Spleen (tissue), 11 donors: ENCODE measurements around the gene PXYLP1. TPM values are rescaled to one million over a fixed set of nuclear protein-coding genes. Genes with fewer than 3 reads are reported as not detected.

Source experiments
- DNase-seq: peaks from one replicate; pipeline ENCODE4 v3.0.0-alpha.2; 2020
- H3K27ac ChIP-seq, 8 donors: fragments of 200-600 bp; sonication (generic) in 7 of 8; 1 replicate in 4 of 8; 2 replicates in 4 of 8; pipeline versions ENCODE4 v1.5.0 to v1.8.0; 2016 to 2021; ENCODE audit warnings: inconsistent platforms in 4 of 8, mild to moderate bottlenecking in 4 of 8, moderate library complexity in 1 of 8
- H3K27me3 ChIP-seq, 7 donors: fragments of 200-600 bp; sonication (generic) in 6 of 7; replicated peaks in 1 of 7; 1 replicate in 4 of 7; 2 replicates in 3 of 7; pipeline versions ENCODE4 v1.5.0 to v1.8.0; 2016 to 2021; ENCODE audit warnings: inconsistent platforms in 3 of 7, mild to moderate bottlenecking in 1 of 7
- H3K36me3 ChIP-seq, 6 donors: fragments of 200-600 bp; sonication (generic) in 5 of 6; 1 replicate in 4 of 6; 2 replicates in 2 of 6; pipeline versions ENCODE4 v1.5.0 to v1.8.0; 2016 to 2021; ENCODE audit warnings: inconsistent platforms in 2 of 6
- H3K4me1 ChIP-seq, 6 donors: fragments of 200-600 bp; sonication (generic) in 5 of 6; 1 replicate in 3 of 6; 2 replicates in 3 of 6; pipeline versions ENCODE4 v1.5.0 to v1.8.0; 2016 to 2021; ENCODE audit warnings: inconsistent platforms in 3 of 6
- H3K4me3 ChIP-seq, 8 donors: fragments of 200-600 bp; sonication (generic) in 7 of 8; 1 replicate in 4 of 8; 2 replicates in 4 of 8; pipeline versions ENCODE4 v1.5.0 to v1.8.0; 2016 to 2021; ENCODE audit warnings: inconsistent platforms in 4 of 8, mild to moderate bottlenecking in 4 of 8, moderate library complexity in 2 of 8
- H3K9me3 ChIP-seq, 8 donors: fragments of 200-600 bp; sonication (generic) in 7 of 8; 1 replicate in 4 of 8; 2 replicates in 4 of 8; pipeline versions ENCODE4 v1.5.0 to v1.8.0; 2016 to 2021; ENCODE audit warnings: inconsistent platforms in 4 of 8
- POLR2A ChIP-seq, 3 donors: fragments of 450-650 bp; IDR thresholded peaks; one replicate each; pipeline ENCODE4 v1.5.1; 2017; ENCODE audit warnings: antibody characterized with exemption in 3 of 3, mild to moderate bottlenecking in 1 of 3
- POLR2AphosphoS5 ChIP-seq, 3 donors: sonication (generic); formaldehyde crosslinking; IDR thresholded peaks; one replicate each; pipeline ENCODE4 v1.5.1; 2017; ENCODE audit warnings: antibody characterized with exemption in 3 of 3
- WGBS, 5 donors: extraction: QIAGEN DNeasy Blood & Tissue Kit in 3 of 5; methylation state at CpG; one replicate each; pipeline versions ENCODE4 v1.1.5 to v1.1.7; 2013 to 2018; 5-methylcytosine and 5-hydroxymethylcytosine counted together
- intact Hi-C: fragments of 100-400 bp; cut with DNase I; formaldehyde crosslinking; loops from one replicate; pipeline ENCODE4 v1.15.0; 2023; ENCODE audit warnings: low total_unique reads
- polyA plus RNA-seq, 3 donors: library from polyadenylated mRNA; stranded (reverse); fragments of 200-250 nt; gene quantifications; one replicate each; pipeline ENCODE4 v1.2.1, GENCODE V29; 2013
- total RNA-seq, 7 donors: library from RNA; depleted of rRNA in 3 of 7; stranded (reverse); fragments of >200 nt in 3 of 7; fragmentation: NEBNext Ultra II Directional in 4 of 7; extraction: Animal tissue kit (Norgen Biotek cat#: 25700) in 4 of 7; gene quantifications; one replicate each; pipeline versions ENCODE4 v1.1.0 to v1.2.1, GENCODE V29; 2016 to 2021
- TF ChIP-seq, protein P1 (sequence below), 11 experiments: fragments of 200-600 bp in 7 of 11; fragments of 450-650 bp in 4 of 11; sonication (generic) in 4 of 11; IDR thresholded peaks in 8 of 11; conservative IDR thresholded peaks in 3 of 11; 1 replicate in 7 of 11; 2 replicates in 4 of 11; pipeline versions ENCODE4 v1.4.0 to v1.8.0; 2016 to 2021; ENCODE audit warnings: antibody characterized with exemption in 11 of 11, inconsistent platforms in 4 of 11, mild to moderate bottlenecking in 1 of 11
- donor health status: healthy with polysubstance abuse.
- donor health status: DM: no; HTN: no; CAD: no; lungs with moderate emphysema.
- donor health status: DM: no; HTN: no; CAD: no.
- donor health status: Bipolar disorder and iron deficiency.
- donor health status: healthy.
- donor health status: DM: no; HTN: no; CAD: no.
- donor health status: DM: yes; HTN: yes; CAD: no.

PXYLP1 gene
- total and polyA plus RNA-seq, 10 donors = 2.9 to 15.6 (median 7.4) TPM

- Histone ChIP-seq H3K9me3 (no peaks in the 10 kb centered on the region), H3K36me3 (peaks cover 0 to 19% (median 0%) of the 10 kb centered on the region in 6 donors), H3K27me3 (no peaks in the 10 kb centered on the region), H3K4me3 (no peak overlapping the region), H3K27ac (no peak overlapping the region), H3K4me1 (no peaks in the 10 kb centered on the region)
- TF ChIP-seq POLR2A (IDR thresholded peaks at IDR 0.05) = no peak
- no peak for DNase-seq
- intact Hi-C loops = no loop called here
- 92 to 95% (median 94%) methylated on average over 6 of the region's 6 CpGs for WGBS, 5 donors
Measured at GRCh38 chr3:141256820-141257219, 25.2 kb downstream of the PXYLP1 start.

DNA sequence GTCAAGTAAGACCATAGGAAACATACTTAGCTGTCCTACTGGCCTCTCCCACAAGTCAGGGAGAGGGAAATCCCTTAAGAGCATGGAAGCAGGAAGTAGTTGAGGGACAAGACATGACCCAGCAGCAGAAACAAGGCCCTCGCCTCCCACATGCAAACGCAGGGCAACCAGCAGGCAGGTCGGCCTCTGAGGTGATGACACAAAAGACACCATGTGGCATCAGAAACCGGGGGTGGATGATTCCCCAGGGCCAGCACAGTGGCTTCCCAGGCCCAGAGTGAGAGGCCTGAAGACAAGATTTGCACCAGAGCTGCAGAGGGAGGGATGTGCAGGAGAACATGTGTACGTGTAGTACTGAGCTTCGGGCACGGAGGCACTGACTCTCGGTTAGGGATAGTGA is 26.3 kb downstream of the PXYLP1 start:
- no peaks in the 10 kb centered on the region for H3K9me3 ChIP-seq
- TF ChIP-seq POLR2A (IDR thresholded peaks at IDR 0.05) = no peak
- TF ChIP-seq, protein P1, sequence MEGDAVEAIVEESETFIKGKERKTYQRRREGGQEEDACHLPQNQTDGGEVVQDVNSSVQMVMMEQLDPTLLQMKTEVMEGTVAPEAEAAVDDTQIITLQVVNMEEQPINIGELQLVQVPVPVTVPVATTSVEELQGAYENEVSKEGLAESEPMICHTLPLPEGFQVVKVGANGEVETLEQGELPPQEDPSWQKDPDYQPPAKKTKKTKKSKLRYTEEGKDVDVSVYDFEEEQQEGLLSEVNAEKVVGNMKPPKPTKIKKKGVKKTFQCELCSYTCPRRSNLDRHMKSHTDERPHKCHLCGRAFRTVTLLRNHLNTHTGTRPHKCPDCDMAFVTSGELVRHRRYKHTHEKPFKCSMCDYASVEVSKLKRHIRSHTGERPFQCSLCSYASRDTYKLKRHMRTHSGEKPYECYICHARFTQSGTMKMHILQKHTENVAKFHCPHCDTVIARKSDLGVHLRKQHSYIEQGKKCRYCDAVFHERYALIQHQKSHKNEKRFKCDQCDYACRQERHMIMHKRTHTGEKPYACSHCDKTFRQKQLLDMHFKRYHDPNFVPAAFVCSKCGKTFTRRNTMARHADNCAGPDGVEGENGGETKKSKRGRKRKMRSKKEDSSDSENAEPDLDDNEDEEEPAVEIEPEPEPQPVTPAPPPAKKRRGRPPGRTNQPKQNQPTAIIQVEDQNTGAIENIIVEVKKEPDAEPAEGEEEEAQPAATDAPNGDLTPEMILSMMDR (IDR thresholded peaks at IDR 0.05 in 8 of 11, conservative IDR thresholded peaks at IDR 0.05 in 3 of 11) = no peak
- no peak for TF ChIP-seq POLR2AphosphoS5 (IDR thresholded peaks at IDR 0.05)
- H3K4me1 ChIP-seq = no peaks in the 10 kb centered on the region
- H3K27ac ChIP-seq = no peak overlapping the region
- H3K36me3 ChIP-seq = peaks cover 0 to 24% (median 0%) of the 10 kb centered on the region in 6 donors
- intact Hi-C loops = no loop called here
- no peak for DNase-seq
- WGBS, 5 donors = 73 to 95% (median 78%) methylated on average over 8 of the region's 8 CpGs
- no peak overlapping the region for H3K4me3 ChIP-seq
- H3K27me3 ChIP-seq = no peaks in the 10 kb centered on the region

DNA sequence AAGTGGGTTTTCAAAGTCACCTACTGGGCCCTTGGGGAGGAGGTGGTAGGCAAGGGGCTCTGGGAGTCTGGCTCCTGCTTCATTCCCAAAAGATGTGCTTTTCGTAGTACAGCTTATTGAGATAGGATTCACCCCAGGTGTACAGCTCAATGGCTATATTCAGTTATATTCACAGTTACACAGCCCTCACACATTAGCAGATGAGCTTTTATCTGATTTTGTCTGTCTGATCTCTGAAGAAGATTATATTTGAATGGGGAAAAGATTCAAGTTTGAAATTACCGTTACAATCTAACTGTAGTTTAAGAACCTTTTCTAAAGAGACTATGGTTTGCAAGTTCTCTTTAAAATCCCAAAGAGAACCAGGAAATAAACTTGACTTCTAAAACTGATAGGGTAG is 27.3 kb downstream of the PXYLP1 start:
- Histone ChIP-seq H3K27me3 (no peaks in the 10 kb centered on the region), H3K27ac (no peak overlapping the region), H3K4me3 (no peak overlapping the region), H3K9me3 (no peaks in the 10 kb centered on the region), H3K36me3 (peaks cover 0 to 24% (median 0%) of the 10 kb centered on the region in 6 donors), H3K4me1 (no peaks in the 10 kb centered on the region)
- no peak for TF ChIP-seq POLR2A (IDR thresholded peaks at IDR 0.05)
- WGBS, 5 donors = 73 to 95% (median 93%) methylated on average over 2 of the region's 2 CpGs
- DNase-seq = no peak
- intact Hi-C loops = no loop called here

DNA sequence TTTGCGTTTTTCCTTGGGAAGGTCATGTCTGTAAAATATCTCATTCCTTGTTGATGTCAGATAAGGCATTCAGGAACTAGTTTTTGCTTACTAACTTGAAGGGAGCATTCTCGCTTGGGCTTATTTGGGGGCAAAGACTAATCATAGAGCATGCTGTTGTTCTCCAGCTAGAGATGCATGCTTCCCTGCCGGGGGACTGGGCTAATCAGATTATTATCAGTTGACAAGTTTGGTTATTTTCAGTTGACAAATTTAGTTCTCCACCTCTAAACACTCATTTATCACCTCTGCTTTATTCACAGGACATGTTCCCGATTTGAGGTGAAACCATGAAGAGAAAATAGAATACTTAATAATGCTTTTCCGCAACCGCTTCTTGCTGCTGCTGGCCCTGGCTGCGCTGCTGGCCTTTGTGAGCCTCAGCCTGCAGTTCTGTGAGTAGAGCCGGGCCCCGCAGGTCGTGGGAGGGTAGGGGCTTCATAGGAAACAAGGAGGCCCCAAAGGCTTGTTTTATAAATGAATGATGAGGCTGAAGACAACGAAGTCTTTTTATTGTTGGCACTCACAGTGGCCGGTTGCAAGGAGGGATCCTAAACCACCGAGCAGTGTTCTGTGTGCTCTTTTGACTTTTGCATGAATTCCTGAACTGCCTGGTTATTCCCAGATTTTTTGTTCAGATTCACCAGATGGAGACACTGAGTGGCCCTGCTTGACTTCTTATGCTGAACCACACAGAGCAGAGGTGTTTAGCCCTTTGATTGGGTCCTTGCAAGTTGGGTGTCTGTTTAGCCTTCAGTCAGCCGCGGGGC is 28.4 kb downstream of the PXYLP1 start:
- WGBS, 5 donors = 86 to 94% (median 92%) methylated on average over 13 to 15 of the region's 15 CpGs
- Histone ChIP-seq H3K27me3 (no peaks in the 10 kb centered on the region), H3K4me1 (no peaks in the 10 kb centered on the region), H3K4me3 (no peak overlapping the region), H3K9me3 (no peaks in the 10 kb centered on the region), H3K36me3 (peaks cover 0 to 31% (median 0%) of the 10 kb centered on the region in 6 donors), H3K27ac (no peak overlapping the region)
- no peak for TF ChIP-seq POLR2A (IDR thresholded peaks at IDR 0.05)
- intact Hi-C loops = no loop called here
- no peak for DNase-seq

DNA sequence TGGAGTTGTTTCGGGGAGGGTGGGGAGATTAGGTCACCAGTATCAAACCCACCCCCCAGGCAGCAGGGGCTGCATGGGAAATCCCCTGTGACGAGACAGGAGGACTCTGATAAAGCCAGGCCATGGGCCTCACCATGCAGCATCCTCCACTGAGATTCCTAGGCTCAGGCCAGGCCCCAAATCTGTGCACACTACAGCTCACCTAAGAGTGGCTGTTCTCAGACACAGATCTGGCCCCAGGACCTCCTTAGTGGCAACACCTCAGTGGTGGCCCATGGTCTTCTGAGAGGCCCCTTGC is 29.0 kb downstream of the PXYLP1 start:
- Histone ChIP-seq H3K4me1 (no peaks in the 10 kb centered on the region), H3K4me3 (no peak overlapping the region), H3K27me3 (no peaks in the 10 kb centered on the region), H3K27ac (no peak overlapping the region), H3K36me3 (peaks cover 0 to 37% (median 0%) of the 10 kb centered on the region in 6 donors), H3K9me3 (no peaks in the 10 kb centered on the region)
- intact Hi-C loops = no loop called here
- 92 to 100% (median 94%) methylated on average over 2 of the region's 2 CpGs for WGBS, 5 donors
- TF ChIP-seq POLR2AphosphoS5 (IDR thresholded peaks at IDR 0.05) = no peak
- TF ChIP-seq POLR2A (IDR thresholded peaks at IDR 0.05) = no peak
- TF ChIP-seq, protein P1 (IDR thresholded peaks at IDR 0.05 in 8 of 11, conservative IDR thresholded peaks at IDR 0.05 in 3 of 11) = no peak
- DNase-seq = no peak
